HEK293 (cell line): ENCODE results near the gene IRAK3.

Experiments used
- CTCF ChIA-PET: fragments of 350-600 bp; formaldehyde crosslinking; extraction: SDS; loops from one replicate; lab custom pipeline; 2021; ENCODE audit warnings: antibody characterized with exemption; lab: Yijun Ruan, JAX
- POLR2A ChIA-PET: fragments of 300-600 bp; formaldehyde crosslinking; extraction: SDS; loops from one replicate; lab custom pipeline; 2020; ENCODE audit warnings: antibody characterized with exemption, inconsistent platforms; lab: Yijun Ruan, JAX
- H3K27ac ChIP-seq: fragments of 200-500 bp; sonication (Bioruptor generic); 2 replicates; pipeline ENCODE4 v1.5.1; 2014; ENCODE audit warnings: low read depth, low read length, control low read depth, inconsistent platforms; ENCODE audit errors: extremely low read depth
- H3K36me3 ChIP-seq, 2 experiments: fragments of 200-500 bp in 1 of 2; sonication (Bioruptor generic) in 1 of 2; 1 replicate in 1 of 2; 2 replicates in 1 of 2; pipeline ENCODE4 v1.5.1; 2014 to 2017; ENCODE audit warnings: inconsistent platforms in 2 of 2, low read length in 2 of 2; ENCODE audit not compliant: control insufficient read depth in 2 of 2, insufficient read depth in 1 of 2
- H3K4me1 ChIP-seq: fragments of 200-500 bp; sonication (Bioruptor generic); 2 replicates; pipeline ENCODE4 v1.5.1; 2014; ENCODE audit warnings: mild to moderate bottlenecking, low read length, inconsistent platforms; ENCODE audit not compliant: control insufficient read depth, insufficient read depth
- H3K4me3 ChIP-seq: 2 replicates; pipeline ENCODE4 v1.5.1; 2011; ENCODE audit warnings: low read depth, mild to moderate bottlenecking, control low read depth, low read length, moderate library complexity
- H3K9me3 ChIP-seq: fragments of 200-500 bp; sonication (Bioruptor generic); 2 replicates; pipeline ENCODE4 v1.5.1; 2014; ENCODE audit warnings: low read depth, low read length, inconsistent platforms; ENCODE audit not compliant: control insufficient read depth, insufficient read depth
- OVOL3 ChIP-seq: fragments of 450-650 bp; formaldehyde crosslinking; IDR thresholded peaks from 2 replicates; pipeline ENCODE4 v1.5.1; 2016; ENCODE audit warnings: missing biosample characterization, missing genetic modification characterization
- PRDM1 ChIP-seq: fragments of 450-650 bp; formaldehyde crosslinking; IDR thresholded peaks from 2 replicates; pipeline ENCODE4; 2016; ENCODE audit warnings: missing biosample characterization, missing genetic modification characterization
- SCRT1 ChIP-seq: fragments of 450-650 bp; formaldehyde crosslinking; IDR thresholded peaks from 2 replicates; pipeline ENCODE4 v1.5.1; 2016; ENCODE audit warnings: missing biosample characterization, missing genetic modification characterization, borderline replicate concordance
- ZEB2 ChIP-seq: fragments of 450-650 bp; formaldehyde crosslinking; IDR thresholded peaks from 2 replicates; pipeline ENCODE4 v1.5.1; 2016; ENCODE audit warnings: missing biosample characterization, missing genetic modification characterization
- ZFP37 ChIP-seq: fragments of 450-650 bp; formaldehyde crosslinking; IDR thresholded peaks from 2 replicates; pipeline ENCODE4 v1.5.1; 2016; ENCODE audit warnings: missing biosample characterization, missing genetic modification characterization
- ZNF140 ChIP-seq: fragments of 450-650 bp; formaldehyde crosslinking; IDR thresholded peaks from 2 replicates; pipeline ENCODE4 v1.5.1; 2016; ENCODE audit warnings: missing biosample characterization, missing genetic modification characterization
- ZNF214 ChIP-seq: fragments of 450-650 bp; formaldehyde crosslinking; IDR thresholded peaks from 2 replicates; pipeline ENCODE4 v1.5.1; 2017; ENCODE audit warnings: missing biosample characterization, mild to moderate bottlenecking, missing genetic modification characterization, borderline replicate concordance
- ZNF280C ChIP-seq: fragments of 450-650 bp; formaldehyde crosslinking; IDR thresholded peaks from 2 replicates; pipeline ENCODE4 v1.5.1; 2016; ENCODE audit warnings: missing biosample characterization, missing genetic modification characterization
- ZNF391 ChIP-seq: fragments of 450-650 bp; formaldehyde crosslinking; IDR thresholded peaks from 2 replicates; pipeline ENCODE4 v1.5.1; 2016; ENCODE audit warnings: low read depth, missing biosample characterization, missing genetic modification characterization, borderline replicate concordance
- ZNF560 ChIP-seq: fragments of 450-650 bp; formaldehyde crosslinking; IDR thresholded peaks from 2 replicates; pipeline ENCODE4 v1.5.1; 2017; ENCODE audit warnings: missing biosample characterization, missing genetic modification characterization, borderline replicate concordance
- ZNF580 ChIP-seq: fragments of 450-650 bp; formaldehyde crosslinking; IDR thresholded peaks from 2 replicates; pipeline ENCODE4 v1.5.1; 2016; ENCODE audit warnings: missing biosample characterization, missing genetic modification characterization
- ZNF658 ChIP-seq: fragments of 450-650 bp; formaldehyde crosslinking; IDR thresholded peaks from 2 replicates; pipeline ENCODE4; 2016; ENCODE audit warnings: missing biosample characterization, missing genetic modification characterization
- ZNF707 ChIP-seq: fragments of 450-650 bp; formaldehyde crosslinking; IDR thresholded peaks from 2 replicates; pipeline ENCODE4 v1.5.1; 2016; ENCODE audit warnings: missing biosample characterization, missing genetic modification characterization
- ZNF768 ChIP-seq: fragments of 450-650 bp; formaldehyde crosslinking; IDR thresholded peaks from 2 replicates; pipeline ENCODE4 v1.5.1; 2018; ENCODE audit warnings: missing biosample characterization, mild to moderate bottlenecking, missing genetic modification characterization
- ZNF777 ChIP-seq: fragments of 450-650 bp; formaldehyde crosslinking; IDR thresholded peaks from 2 replicates; pipeline ENCODE4 v1.5.1; 2017; ENCODE audit warnings: missing biosample characterization, missing genetic modification characterization, borderline replicate concordance
- ZSCAN18 ChIP-seq: fragments of 450-650 bp; formaldehyde crosslinking; IDR thresholded peaks from 2 replicates; pipeline ENCODE4 v1.5.1; 2016; ENCODE audit warnings: missing biosample characterization, missing genetic modification characterization
- ZSCAN5A ChIP-seq: fragments of 450-650 bp; formaldehyde crosslinking; IDR thresholded peaks from 2 replicates; pipeline ENCODE4 v1.5.1; 2016; ENCODE audit warnings: missing biosample characterization, missing genetic modification characterization

The IRAK3 gene

GRCh38 chr12:66166561-66166960 lies 22.5 kb upstream of the IRAK3 start:
- CTCF ChIA-PET: interaction anchor here (1.1 to 1.2 kb wide), 2 partner anchors 21 to 90 kb away, joined by 3 read pairs; no protein-coding TSS in a partner anchor
- POLR2A ChIA-PET: no interaction called here

GRCh38 chr12:66168410-66168809 lies 20.6 kb upstream of the IRAK3 start:
- CTCF ChIA-PET: interaction anchor here (0.6 to 2.0 kb wide), 8 partner anchors 8 to 225 kb away, joined by 3 to 6 read pairs (median 3); no protein-coding TSS in a partner anchor
- 0 out of 2 replicates have a peak, but pooled peaks have one; percentile 0 for TF ChIP-seq ZNF768 (tag by site-specific recombination)
- TF ChIP-seq ZEB2 (tag by site-specific recombination): no peak
- 0 out of 2 replicates have a peak, but pooled peaks have one; percentile 18 for TF ChIP-seq PRDM1 (tag by site-specific recombination)
- Histone ChIP-seq H3K4me1 (no peaks in the 10 kb centered on the region), H3K36me3 (peaks cover 0 to 3% of the 10 kb centered on the region in 2 experiments; a peak in 1 of 3 replicates), H3K9me3 (no peaks in the 10 kb centered on the region), H3K27ac (no peak overlapping the region; the same call in 1 of the 2 replicates), H3K4me3 (no peak overlapping the region; the same call in 1 of the 2 replicates)
- POLR2A ChIA-PET: interaction anchor here (0.6 to 2.7 kb wide), 3 partner anchors 26 to 37 kb away, joined by 3 to 36 read pairs (median 5); partner anchors contain the start of gene LLPH

More at GRCh38 chr12:66166561-66166960, 22.5 kb upstream of the IRAK3 start:
- TF ChIP-seq SCRT1 (tag by site-specific recombination) (no peak), ZNF280C (tag by site-specific recombination) (no peak), OVOL3 (tag by site-specific recombination) (no peak), ZNF658 (no peak), ZNF777 (tag by site-specific recombination) (no peak), ZNF580 (no peak), ZSCAN5A (tag by site-specific recombination) (no peak), ZSCAN18 (tag by site-specific recombination) (no peak), ZNF140 (tag by site-specific recombination) (no peak), ZFP37 (tag by site-specific recombination) (no peak), ZNF707 (no peak), ZNF560 (tag by site-specific recombination) (no peak), ZNF391 (tag by site-specific recombination) (no peak), ZNF214 (tag by site-specific recombination) (no peak)
- H3K4me3 ChIP-seq: no peak overlapping the region
- H3K36me3 ChIP-seq: peaks cover 0 to 3% of the 10 kb centered on the region in 2 experiments; a peak in 1 of 3 replicates
- no peak overlapping the region for H3K27ac ChIP-seq
- 0 out of 2 replicates have a peak, but pooled peaks cover 2% of the 10 kb centered on the region for H3K4me1 ChIP-seq
- H3K9me3 ChIP-seq: no peaks in the 10 kb centered on the region
